ENCODE data around the gene MRPL28.

GRCh38 chr16:373020-373598, 2.8 kb upstream of the MRPL28 start:
- TF ChIP-seq POLR2A (IDR thresholded peaks at IDR 0.05; ENCODE audit: borderline replicate concordance, extremely low read depth, insufficient read depth, insufficient read length): no peak
- TF ChIP-seq CTCF (IDR thresholded peaks at IDR 0.05 in 2 of 3, conservative IDR thresholded peaks at IDR 0.05 in 1 of 3; ENCODE audit: borderline replicate concordance in 1 of 3, insufficient read depth in 1 of 3, low read depth in 2 of 3, low read length in 2 of 3): no peak
- no peak for TF ChIP-seq ZFX (IDR thresholded peaks at IDR 0.05)
- no peak for TF ChIP-seq ELF1 (IDR thresholded peaks at IDR 0.05; ENCODE audit: borderline replicate concordance, low read depth)
- TF ChIP-seq EZH2 (IDR thresholded peaks at IDR 0.05): no peak
- no peak for TF ChIP-seq YY1 (IDR thresholded peaks at IDR 0.05; ENCODE audit: extremely low read depth, insufficient replicate concordance, low read depth, low read length)
- no peak for TF ChIP-seq SIN3A (IDR thresholded peaks at IDR 0.05; ENCODE audit: low read depth)
- no peak for TF ChIP-seq JUND (IDR thresholded peaks at IDR 0.05)
- no peak for TF ChIP-seq CEBPB (IDR thresholded peaks at IDR 0.05; ENCODE audit: low read depth)
- TF ChIP-seq POLR2AphosphoS5 (IDR thresholded peaks at IDR 0.05; ENCODE audit: low read depth, low read length): no peak
- TF ChIP-seq REST (IDR thresholded peaks at IDR 0.05; ENCODE audit: low read depth): no peak
- TF ChIP-seq EGR1 (IDR thresholded peaks at IDR 0.05; ENCODE audit: low read depth): no peak
- no peak for TF ChIP-seq ZBTB33 (IDR thresholded peaks at IDR 0.05; ENCODE audit: extremely low read depth, insufficient replicate concordance, low read length)
- no peak for TF ChIP-seq EZH2phosphoT487 (IDR thresholded peaks at IDR 0.05; ENCODE audit: borderline replicate concordance)

Measured in HCT116 (cell line).